Activated naive CD4-positive, alpha-beta T cell (primary cell): ENCODE results near the gene CD82.

Experiments used
- DNase-seq, 4 experiments: peaks; one replicate each; lab custom pipeline; 2025; lab: John Stamatoyannopoulos, UW

The CD82 gene

GRCh38 chr11:44618561-44619425, 53.3 kb downstream of the CD82 start:
- no peak for DNase-seq

GRCh38 chr11:44620328-44620725, 54.9 kb downstream of the CD82 start:
- DNase-seq, result no peak

GRCh38 chr11:44621140-44621681, 55.7 kb downstream of the CD82 start:
- DNase-seq, result peak in 2 of 4 experiments; percentile 45 to 50

- DNase-seq, result no peak
Measured at GRCh38 chr11:44621784-44622183, 56.3 kb downstream of the CD82 start.

- no peak for DNase-seq
Measured at GRCh38 chr11:44622190-44622650, 56.8 kb downstream of the CD82 start.

GRCh38 chr11:44622721-44623258, 57.3 kb downstream of the CD82 start:
- no peak for DNase-seq

- DNase-seq, result no peak
Measured at GRCh38 chr11:44623341-44623730, 57.9 kb downstream of the CD82 start.

- DNase-seq, result no peak
Measured at GRCh38 chr11:44623731-44624491, 58.4 kb downstream of the CD82 start.

GRCh38 chr11:44624761-44625221, 59.3 kb downstream of the CD82 start:
- no peak for DNase-seq

GRCh38 chr11:44625759-44626523, 60.5 kb downstream of the CD82 start:
- DNase-seq, result no peak

GRCh38 chr11:44626645-44627044, 61.2 kb downstream of the CD82 start:
- DNase-seq, result no peak

- DNase-seq, result no peak
Measured at GRCh38 chr11:44627165-44627789, 61.8 kb downstream of the CD82 start.

GRCh38 chr11:44627911-44628729, 62.7 kb downstream of the CD82 start:
- no peak for DNase-seq

GRCh38 chr11:44628730-44629700, 63.6 kb downstream of the CD82 start:
- no peak for DNase-seq

GRCh38 chr11:44629732-44630345, 64.4 kb downstream of the CD82 start:
- DNase-seq, result no peak

GRCh38 chr11:44630511-44631210, 65.2 kb downstream of the CD82 start:
- DNase-seq, result no peak

- DNase-seq, result no peak
Measured at GRCh38 chr11:44631831-44632230, 66.4 kb downstream of the CD82 start.
